Activated CD4-positive, CD25-positive, alpha-beta regulatory T cell treated with anti-CD3 and anti-CD28 coated beads, Interleukin-2, amount 50 U/mL, for 24 hours (primary cell): ENCODE results near the gene OXCT1.

Experiments used
- ATAC-seq, 2 donors: fragments of 150-1000 bp; cut with Tn5 transposase; one replicate each; pipeline ENCODE4 v1.10.0; 2021; ENCODE audit warnings: mild to moderate bottlenecking in 1 of 2, moderate library complexity in 1 of 2

The OXCT1 gene

DNA sequence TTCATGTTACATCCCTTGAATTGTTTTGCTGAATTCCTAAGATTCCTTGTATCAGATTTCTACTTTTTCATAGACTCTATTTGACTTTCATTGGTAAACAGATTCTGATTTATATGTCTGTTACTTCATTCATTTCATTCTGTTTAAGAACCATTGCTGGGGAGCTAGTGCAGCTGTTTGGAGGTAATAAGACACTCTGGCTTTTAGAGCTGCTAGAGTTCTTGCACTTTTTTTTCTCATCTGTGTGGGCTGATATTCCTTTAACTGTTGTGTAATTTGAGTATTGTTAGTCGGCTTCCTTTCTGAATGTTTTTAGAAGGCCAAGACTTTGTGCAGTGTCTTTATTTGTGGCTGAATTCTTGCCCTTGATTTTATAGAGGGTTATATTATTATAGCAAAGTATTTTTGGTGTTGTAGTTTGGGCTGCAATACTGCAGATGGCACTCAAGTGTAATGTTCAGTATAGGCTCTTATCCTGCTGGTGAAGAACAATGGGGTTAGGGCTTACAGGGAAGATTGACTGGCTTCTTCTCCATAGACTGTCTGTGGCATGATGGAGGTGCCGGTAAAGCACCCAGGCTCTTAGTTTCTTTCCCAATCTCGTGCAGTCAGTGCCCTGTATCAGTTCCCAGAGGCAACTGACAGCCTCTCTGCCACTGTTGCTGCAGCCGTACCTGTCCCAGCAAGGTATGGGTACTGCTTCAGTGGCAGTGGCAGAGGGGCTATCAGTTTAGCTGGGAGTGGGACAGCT is 162.2 kb downstream of the OXCT1 start:
- ATAC-seq: no peak

DNA sequence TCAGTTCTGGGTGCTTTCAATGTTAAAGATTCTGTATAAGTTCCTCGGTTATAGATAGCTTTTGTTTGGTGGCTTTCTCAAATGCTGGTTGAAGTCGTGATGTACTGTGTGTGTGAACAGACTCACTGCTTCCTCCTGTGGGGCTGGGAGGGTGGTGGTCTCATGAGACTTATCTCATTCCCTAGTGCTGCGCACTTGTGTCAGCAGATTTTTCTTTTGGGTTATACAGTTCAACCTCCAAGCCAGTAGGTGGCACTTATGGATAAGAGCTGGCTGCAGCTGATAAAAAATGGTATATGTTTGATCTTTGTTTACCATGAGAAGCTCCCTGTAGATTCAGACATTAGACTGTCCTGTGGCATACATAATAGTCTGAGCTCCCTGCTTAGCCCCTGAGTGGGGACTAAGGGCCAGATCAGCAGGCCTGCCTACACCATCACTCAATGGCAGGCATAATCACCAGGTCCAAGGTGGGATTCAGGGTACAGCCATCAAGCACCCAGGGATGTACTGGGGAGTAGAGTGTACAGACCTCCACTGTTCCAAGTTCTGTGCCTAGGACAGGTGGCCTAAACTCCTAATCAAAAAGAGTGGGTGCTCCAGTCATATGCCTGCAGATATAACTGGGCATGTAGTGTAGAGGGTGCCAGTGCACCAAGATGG is 174.2 kb downstream of the OXCT1 start:
- ATAC-seq: no peak

DNA sequence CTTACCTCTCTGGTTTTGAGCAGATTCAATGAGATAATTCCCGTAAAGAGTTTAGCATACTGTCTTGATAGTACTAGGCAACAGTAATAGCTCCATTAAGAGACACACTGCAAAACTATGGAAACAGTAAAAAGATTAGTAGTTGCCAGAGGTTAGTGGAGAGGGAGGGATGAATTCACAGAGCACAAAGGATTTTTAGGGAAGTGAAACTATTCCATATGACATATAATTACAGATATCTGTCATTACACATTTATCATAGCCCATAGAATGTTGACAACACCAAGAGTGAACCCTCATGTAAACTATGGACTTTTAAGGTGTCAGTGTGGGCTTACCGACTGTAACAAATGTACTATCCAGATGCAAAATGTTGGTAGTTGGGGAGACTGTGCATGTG is 183.5 kb downstream of the OXCT1 start:
- ATAC-seq: no peak

- no peak for ATAC-seq
Observed at GRCh38 chr5:41686191-41686590, 184.0 kb downstream of the OXCT1 start.

DNA sequence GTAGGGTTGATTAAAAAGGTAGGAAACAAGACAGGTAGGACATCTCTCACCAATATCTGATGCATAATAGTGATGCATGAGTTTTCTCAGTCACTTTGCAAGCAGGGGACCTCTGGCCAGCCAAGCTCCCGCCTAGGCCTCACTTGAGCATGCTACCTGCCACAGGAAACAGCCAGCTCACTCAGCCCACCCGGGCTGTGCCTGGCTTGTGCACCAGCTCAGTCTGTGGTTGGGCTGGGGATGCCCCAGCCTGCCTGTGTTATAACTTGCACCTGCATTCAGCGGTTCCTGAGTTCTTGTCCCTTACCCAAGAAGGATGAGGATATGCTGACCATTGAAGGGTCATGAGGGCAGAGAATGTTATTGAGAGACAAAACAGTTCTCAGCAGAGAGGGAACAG is 187.0 kb downstream of the OXCT1 start:
- ATAC-seq: peak in 1 of 2 donors; percentile 25

DNA sequence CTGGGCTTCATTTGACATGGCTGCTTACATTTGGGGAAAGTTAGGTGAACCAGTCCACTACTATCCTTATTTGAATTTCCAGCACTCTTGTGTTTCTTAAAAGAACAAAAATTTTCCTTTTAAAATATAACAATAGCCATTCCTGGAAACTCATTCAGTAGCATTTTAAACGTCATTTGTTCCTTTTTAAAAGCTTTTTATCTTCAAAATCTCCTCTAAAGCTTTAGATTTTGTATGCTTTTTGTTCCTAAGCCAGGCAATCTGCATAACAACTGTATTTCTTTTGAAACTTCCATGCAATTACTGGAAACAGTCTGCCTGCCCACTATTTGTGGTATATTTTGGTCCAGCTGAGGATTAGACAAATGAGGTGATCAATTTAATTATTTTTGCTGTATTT is 187.6 kb downstream of the OXCT1 start:
- no peak for ATAC-seq

DNA sequence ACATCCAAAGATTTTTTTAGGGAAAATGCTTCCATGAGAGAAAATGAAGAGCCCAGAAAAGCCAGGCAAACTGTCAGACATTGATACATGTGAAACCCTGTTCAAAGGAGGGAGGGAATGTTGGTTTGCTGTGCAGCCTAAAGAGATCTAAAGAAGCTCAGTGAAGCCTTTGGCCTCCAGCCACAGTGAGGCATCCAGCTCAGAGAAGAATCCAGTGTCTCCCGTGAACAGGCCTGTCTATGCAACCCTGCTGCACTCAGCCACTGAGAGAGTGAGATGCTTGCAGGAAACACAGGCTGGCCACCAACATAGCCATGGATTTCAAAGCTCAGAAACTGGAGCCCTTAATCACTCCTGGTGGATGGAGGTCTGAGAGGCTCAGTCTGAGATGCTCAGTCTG is 188.4 kb downstream of the OXCT1 start:
- no peak for ATAC-seq
